Fibroblast of the aortic adventitia (primary cell): ENCODE measurements around the gene BCR. TPM values are rescaled to one million over a fixed set of nuclear protein-coding genes. Genes with fewer than 3 reads are reported as not detected.

Experiments used
- DNase-seq: peaks from one replicate; pipeline ENCODE4 v3.0.0-alpha.2; 2010; ENCODE audit warnings: low read depth
- H3K4me3 ChIP-seq: 2 replicates; pipeline ENCODE4 v1.5.1; 2011; ENCODE audit warnings: low read depth, mild to moderate bottlenecking, control low read depth, low read length, moderate library complexity
- CTCF ChIP-seq: IDR thresholded peaks from 2 replicates; pipeline ENCODE4 v1.5.1; 2011; ENCODE audit warnings: mild to moderate bottlenecking, low read length, control low read depth, inconsistent platforms; ENCODE audit not compliant: insufficient read depth
- total RNA-seq: library from RNA; depleted of rRNA; stranded (reverse); fragments of >200 nt; gene quantifications from 2 replicates; pipeline ENCODE4 v1.2.3, GENCODE V29; 2012; ENCODE audit warnings: low replicate concordance

Gene BCR
- total RNA-seq, 1 donor = 37.3 TPM

- peak within 1 kb of the TSS; percentile 71 for H3K4me3 ChIP-seq
- DNase-seq = peak; percentile 98
- TF ChIP-seq CTCF = no peak
These were observed 35.1 kb upstream of the BCR start, which contains the start of gene RAB36 for GRCh38 chr22:23144932-23145877. Gene RAB36 (plus strand): TSS chr22:23145477. CDS start chr22:23146617, 1,140 bp downstream.

- no peak for DNase-seq
- H3K4me3 ChIP-seq = peak overlapping the region; percentile 71
- TF ChIP-seq CTCF = no peak
These were observed 34.3 kb upstream of the BCR start for GRCh38 chr22:23145878-23146470.

GRCh38 chr22:23146478-23147205 is 33.7 kb upstream of the BCR start:
- no peak overlapping the region for H3K4me3 ChIP-seq
- DNase-seq = no peak
- no peak for TF ChIP-seq CTCF

- H3K4me3 ChIP-seq = no peak overlapping the region
- DNase-seq = peak; percentile 93
- TF ChIP-seq CTCF = no peak
These were observed 32.5 kb upstream of the BCR start for GRCh38 chr22:23147617-23148387.

- no peak for TF ChIP-seq CTCF
- H3K4me3 ChIP-seq = no peak overlapping the region
These were observed 30.5 kb upstream of the BCR start for GRCh38 chr22:23149743-23150238.

GRCh38 chr22:23150762-23151161 is 29.5 kb upstream of the BCR start:
- DNase-seq = no peak
- no peak for TF ChIP-seq CTCF
- H3K4me3 ChIP-seq = no peak overlapping the region

More at GRCh38 chr22:23149743-23150238, 30.5 kb upstream of the BCR start:
- DNase-seq = no peak
